Vagina (tissue), 2 donors: Measurements from ENCODE around the gene NRARP. TPM values are rescaled to one million over a fixed set of nuclear protein-coding genes. Genes with fewer than 3 reads are reported as not detected.
A peak's percentile ranks its signal among the peaks of the same experiment; 100 is the strongest.

ENCODE experiments used
- DNase-seq, 2 donors: peaks; one replicate each; pipeline ENCODE4 v3.0.0-alpha.2; 2017; ENCODE audit errors: extremely low spot score in 2 of 2
- H3K27ac ChIP-seq: fragments of 200-600 bp; sonication (generic); one replicate; pipeline ENCODE4 v1.5.1; 2019
- H3K27me3 ChIP-seq: fragments of 200-600 bp; sonication (generic); one replicate; pipeline ENCODE4 v1.5.1; 2019
- H3K36me3 ChIP-seq, 2 donors: fragments of 200-600 bp; sonication (generic); one replicate each; pipeline ENCODE4 v1.5.1; 2017 to 2019
- H3K4me1 ChIP-seq: fragments of 200-600 bp; sonication (generic); one replicate; pipeline ENCODE4 v1.5.1; 2019
- H3K4me3 ChIP-seq, 2 donors: fragments of 200-600 bp; sonication (generic); 1 replicate in 1 of 2; 2 replicates in 1 of 2; pipeline ENCODE4 v1.5.1; 2016 to 2019
- H3K9me3 ChIP-seq: fragments of 200-600 bp; sonication (generic); one replicate; pipeline ENCODE4 v1.5.1; 2019
- POLR2A ChIP-seq, 2 donors: fragments of 450-650 bp; IDR thresholded peaks; one replicate each; pipeline ENCODE4 v1.6.1; 2017; ENCODE audit warnings: antibody characterized with exemption in 2 of 2, mild to moderate bottlenecking in 2 of 2, moderate library complexity in 2 of 2
- POLR2AphosphoS5 ChIP-seq, 2 donors: sonication (generic); formaldehyde crosslinking; IDR thresholded peaks; one replicate each; pipeline ENCODE4 v1.9.0; 2017; ENCODE audit warnings: antibody characterized with exemption in 2 of 2, mild to moderate bottlenecking in 2 of 2, low read depth in 1 of 2; ENCODE audit not compliant: insufficient read depth in 1 of 2
- intact Hi-C: fragments of 100-400 bp; cut with DNase I; formaldehyde crosslinking; loops from one replicate; pipeline ENCODE4 v1.15.1; 2023
- total RNA-seq: library from RNA; depleted of rRNA; stranded (reverse); fragments of >200 nt; gene quantifications from one replicate; pipeline ENCODE4 v1.2.3, GENCODE V29; 2016
- TF ChIP-seq, protein P1 (sequence below), 3 experiments: fragments of 450-650 bp in 2 of 3; fragments of 200-600 bp in 1 of 3; sonication (generic) in 1 of 3; IDR thresholded peaks; one replicate each; pipeline ENCODE4 v1.5.1; 2017 to 2019; ENCODE audit warnings: antibody characterized with exemption in 3 of 3, mild to moderate bottlenecking in 2 of 3, moderate library complexity in 2 of 3

Gene NRARP
- total RNA-seq, 1 donor from 2014 or later = 29.5 TPM

GRCh38 chr9:137314561-137315560, 12.8 kb upstream of the NRARP start:
- no peaks in the 10 kb centered on the region for H3K36me3 ChIP-seq
- no peaks in the 10 kb centered on the region for H3K27me3 ChIP-seq
- intact Hi-C loops = no loop called here
- H3K27ac ChIP-seq = peak overlapping the region; percentile 76
- no peak for DNase-seq
- no peak overlapping the region for H3K4me3 ChIP-seq
- TF ChIP-seq POLR2A (IDR thresholded peaks at IDR 0.05) (no peak), POLR2AphosphoS5 (IDR thresholded peaks at IDR 0.05; ENCODE audit: insufficient read depth in 1 of 2, low read depth in 1 of 2) (no peak)
- TF ChIP-seq, protein P1, sequence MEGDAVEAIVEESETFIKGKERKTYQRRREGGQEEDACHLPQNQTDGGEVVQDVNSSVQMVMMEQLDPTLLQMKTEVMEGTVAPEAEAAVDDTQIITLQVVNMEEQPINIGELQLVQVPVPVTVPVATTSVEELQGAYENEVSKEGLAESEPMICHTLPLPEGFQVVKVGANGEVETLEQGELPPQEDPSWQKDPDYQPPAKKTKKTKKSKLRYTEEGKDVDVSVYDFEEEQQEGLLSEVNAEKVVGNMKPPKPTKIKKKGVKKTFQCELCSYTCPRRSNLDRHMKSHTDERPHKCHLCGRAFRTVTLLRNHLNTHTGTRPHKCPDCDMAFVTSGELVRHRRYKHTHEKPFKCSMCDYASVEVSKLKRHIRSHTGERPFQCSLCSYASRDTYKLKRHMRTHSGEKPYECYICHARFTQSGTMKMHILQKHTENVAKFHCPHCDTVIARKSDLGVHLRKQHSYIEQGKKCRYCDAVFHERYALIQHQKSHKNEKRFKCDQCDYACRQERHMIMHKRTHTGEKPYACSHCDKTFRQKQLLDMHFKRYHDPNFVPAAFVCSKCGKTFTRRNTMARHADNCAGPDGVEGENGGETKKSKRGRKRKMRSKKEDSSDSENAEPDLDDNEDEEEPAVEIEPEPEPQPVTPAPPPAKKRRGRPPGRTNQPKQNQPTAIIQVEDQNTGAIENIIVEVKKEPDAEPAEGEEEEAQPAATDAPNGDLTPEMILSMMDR (IDR thresholded peaks at IDR 0.05) = no peak
- peaks cover 55% of the 10 kb centered on the region for H3K4me1 ChIP-seq
- H3K9me3 ChIP-seq = no peaks in the 10 kb centered on the region

GRCh38 chr9:137313956-137314560, 12.0 kb upstream of the NRARP start:
- TF ChIP-seq POLR2A (IDR thresholded peaks at IDR 0.05) = no peak
- TF ChIP-seq POLR2AphosphoS5 (IDR thresholded peaks at IDR 0.05; ENCODE audit: insufficient read depth in 1 of 2, low read depth in 1 of 2) = no peak
- TF ChIP-seq, protein P1 (IDR thresholded peaks at IDR 0.05) = no peak
- intact Hi-C loops = no loop called here
- no peaks in the 10 kb centered on the region for H3K36me3 ChIP-seq
- peak overlapping the region; percentile 33 for H3K27ac ChIP-seq
- DNase-seq = no peak
- H3K4me3 ChIP-seq = no peak overlapping the region
- H3K4me1 ChIP-seq = peaks cover 55% of the 10 kb centered on the region
- no peaks in the 10 kb centered on the region for H3K9me3 ChIP-seq
- no peaks in the 10 kb centered on the region for H3K27me3 ChIP-seq

GRCh38 chr9:137313326-137313936, 11.4 kb upstream of the NRARP start:
- peaks cover 55% of the 10 kb centered on the region for H3K4me1 ChIP-seq
- TF ChIP-seq, protein P1 (IDR thresholded peaks at IDR 0.05) = no peak
- TF ChIP-seq POLR2A (IDR thresholded peaks at IDR 0.05) (no peak), POLR2AphosphoS5 (IDR thresholded peaks at IDR 0.05; ENCODE audit: insufficient read depth in 1 of 2, low read depth in 1 of 2) (no peak)
- H3K27ac ChIP-seq = peak overlapping the region; percentile 87
- H3K36me3 ChIP-seq = no peaks in the 10 kb centered on the region
- no peak for DNase-seq
- no peaks in the 10 kb centered on the region for H3K9me3 ChIP-seq
- intact Hi-C loops = no loop called here
- no peaks in the 10 kb centered on the region for H3K27me3 ChIP-seq
- H3K4me3 ChIP-seq = no peak overlapping the region

DNA sequence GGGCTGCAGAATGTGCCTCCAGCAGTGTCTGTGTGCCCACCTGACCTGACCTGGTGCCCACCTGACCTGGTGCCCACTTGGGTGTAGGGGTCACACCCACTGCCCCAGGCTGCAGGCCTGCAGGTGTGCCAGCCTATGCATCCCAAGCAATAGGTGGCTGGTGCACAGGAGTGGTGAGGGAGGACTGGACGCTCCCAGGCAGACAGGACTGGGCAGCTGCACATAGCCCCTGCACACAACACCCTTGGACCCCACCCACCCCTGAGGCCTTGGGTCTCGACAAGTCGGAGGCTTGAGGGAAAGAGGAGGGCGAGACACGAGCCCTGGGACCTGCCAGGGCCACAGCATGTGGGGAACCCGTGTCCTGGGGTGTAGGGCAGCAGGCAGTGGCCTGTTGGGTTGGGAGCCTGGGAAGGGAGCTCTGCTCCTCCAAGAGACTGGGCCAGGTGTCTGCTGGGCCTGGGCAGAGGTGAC, 10.8 kb upstream of the NRARP start:
- DNase-seq = no peak
- Histone ChIP-seq H3K9me3 (no peaks in the 10 kb centered on the region), H3K4me1 (peaks cover 59% of the 10 kb centered on the region), H3K4me3 (no peak overlapping the region), H3K27ac (peak overlapping the region; percentile 87), H3K36me3 (no peaks in the 10 kb centered on the region), H3K27me3 (no peaks in the 10 kb centered on the region)
- intact Hi-C loops = no loop called here
- no peak for TF ChIP-seq POLR2A (IDR thresholded peaks at IDR 0.05)
- TF ChIP-seq, protein P1 (IDR thresholded peaks at IDR 0.05) = no peak
- no peak for TF ChIP-seq POLR2AphosphoS5 (IDR thresholded peaks at IDR 0.05; ENCODE audit: insufficient read depth in 1 of 2, low read depth in 1 of 2)
